ENCODE results near the gene KAT6B. TPM values are rescaled to one million over a fixed set of nuclear protein-coding genes. Genes with fewer than 3 reads are reported as not detected.
A peak's percentile ranks its signal among the peaks of the same experiment; 100 is the strongest.

The KAT6B gene
- total RNA-seq, 1 donor from 2014 or later: 48.3 TPM

GRCh38 chr10:74936577-74937265 lies 110.3 kb downstream of the KAT6B start:
- DNase-seq (ENCODE audit: extremely low spot score, unreplicated experiment): no peak
- no peak overlapping the region for H3K27ac Mint-ChIP-seq
- H3K27me3 Mint-ChIP-seq: no peaks in the 10 kb centered on the region
- H3K4me3 Mint-ChIP-seq: peak overlapping the region; percentile 4
- no peaks in the 10 kb centered on the region for H3K9me3 Mint-ChIP-seq
- H3K36me3 Mint-ChIP-seq: peaks cover 12% of the 10 kb centered on the region
- peaks cover 35% of the 10 kb centered on the region for H3K4me1 Mint-ChIP-seq (ENCODE audit: unreplicated experiment)
- TF ChIP-seq, protein P1, sequence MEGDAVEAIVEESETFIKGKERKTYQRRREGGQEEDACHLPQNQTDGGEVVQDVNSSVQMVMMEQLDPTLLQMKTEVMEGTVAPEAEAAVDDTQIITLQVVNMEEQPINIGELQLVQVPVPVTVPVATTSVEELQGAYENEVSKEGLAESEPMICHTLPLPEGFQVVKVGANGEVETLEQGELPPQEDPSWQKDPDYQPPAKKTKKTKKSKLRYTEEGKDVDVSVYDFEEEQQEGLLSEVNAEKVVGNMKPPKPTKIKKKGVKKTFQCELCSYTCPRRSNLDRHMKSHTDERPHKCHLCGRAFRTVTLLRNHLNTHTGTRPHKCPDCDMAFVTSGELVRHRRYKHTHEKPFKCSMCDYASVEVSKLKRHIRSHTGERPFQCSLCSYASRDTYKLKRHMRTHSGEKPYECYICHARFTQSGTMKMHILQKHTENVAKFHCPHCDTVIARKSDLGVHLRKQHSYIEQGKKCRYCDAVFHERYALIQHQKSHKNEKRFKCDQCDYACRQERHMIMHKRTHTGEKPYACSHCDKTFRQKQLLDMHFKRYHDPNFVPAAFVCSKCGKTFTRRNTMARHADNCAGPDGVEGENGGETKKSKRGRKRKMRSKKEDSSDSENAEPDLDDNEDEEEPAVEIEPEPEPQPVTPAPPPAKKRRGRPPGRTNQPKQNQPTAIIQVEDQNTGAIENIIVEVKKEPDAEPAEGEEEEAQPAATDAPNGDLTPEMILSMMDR (conservative IDR thresholded peaks at IDR 0.05): no peak

DNA sequence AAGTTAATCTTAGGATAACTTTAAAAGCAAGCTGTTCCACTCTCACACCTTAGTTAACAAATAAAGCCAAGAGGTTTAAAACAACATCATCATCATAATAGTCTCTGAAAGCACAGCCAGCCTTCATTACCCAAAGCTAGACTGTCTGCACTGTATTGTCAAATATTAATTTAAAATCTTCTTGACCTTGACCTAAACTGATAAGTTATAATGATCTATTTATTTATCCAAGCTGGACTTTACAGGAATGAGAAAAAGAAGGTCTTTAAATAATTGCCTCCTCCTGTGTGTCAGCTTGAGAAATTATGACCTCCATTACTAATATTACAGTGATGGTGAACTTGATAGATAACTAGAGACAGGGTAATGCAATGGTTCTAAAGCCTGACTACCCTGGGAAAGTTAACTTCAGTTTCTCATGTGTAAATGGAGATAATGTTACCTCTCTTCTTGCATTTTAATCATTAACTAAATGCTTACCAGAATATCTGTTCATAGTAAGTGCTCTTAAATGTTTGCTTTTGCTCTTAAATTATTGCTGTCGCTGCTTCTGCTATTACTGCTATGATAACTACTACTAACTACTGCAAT lies 111.0 kb downstream of the KAT6B start:
- DNase-seq (ENCODE audit: extremely low spot score, unreplicated experiment): no peak
- Mint-ChIP-seq H3K36me3 (peaks cover 8% of the 10 kb centered on the region), H3K9me3 (no peaks in the 10 kb centered on the region), H3K4me3 (peak overlapping the region; percentile 4), H3K27me3 (no peaks in the 10 kb centered on the region), H3K27ac (no peak overlapping the region), H3K4me1 (ENCODE audit: unreplicated experiment) (peaks cover 35% of the 10 kb centered on the region)
- TF ChIP-seq, protein P1 (conservative IDR thresholded peaks at IDR 0.05): no peak

GRCh38 chr10:74944205-74944604 lies 117.8 kb downstream of the KAT6B start:
- TF ChIP-seq, protein P1 (conservative IDR thresholded peaks at IDR 0.05): no peak
- peaks cover 5% of the 10 kb centered on the region for H3K9me3 Mint-ChIP-seq
- H3K4me1 Mint-ChIP-seq (ENCODE audit: unreplicated experiment): peaks cover 23% of the 10 kb centered on the region
- H3K36me3 Mint-ChIP-seq: peaks cover 11% of the 10 kb centered on the region
- H3K27ac Mint-ChIP-seq: no peak overlapping the region
- no peak overlapping the region for H3K4me3 Mint-ChIP-seq
- no peaks in the 10 kb centered on the region for H3K27me3 Mint-ChIP-seq
- no peak for DNase-seq (ENCODE audit: extremely low spot score, unreplicated experiment)

GRCh38 chr10:74947781-74948401 lies 121.5 kb downstream of the KAT6B start:
- Mint-ChIP-seq H3K27ac (no peak overlapping the region), H3K36me3 (peaks cover 11% of the 10 kb centered on the region), H3K9me3 (peaks cover 5% of the 10 kb centered on the region), H3K4me3 (no peak overlapping the region), H3K27me3 (no peaks in the 10 kb centered on the region), H3K4me1 (ENCODE audit: unreplicated experiment) (peaks cover 32% of the 10 kb centered on the region)
- DNase-seq (ENCODE audit: extremely low spot score, unreplicated experiment): no peak
- TF ChIP-seq, protein P1 (conservative IDR thresholded peaks at IDR 0.05): no peak

- Mint-ChIP-seq H3K9me3 (no peaks in the 10 kb centered on the region), H3K27ac (no peak overlapping the region), H3K27me3 (no peaks in the 10 kb centered on the region), H3K36me3 (peaks cover 5% of the 10 kb centered on the region), H3K4me1 (ENCODE audit: unreplicated experiment) (peaks cover 40% of the 10 kb centered on the region), H3K4me3 (peak overlapping the region; percentile 12)
- DNase-seq (ENCODE audit: extremely low spot score, unreplicated experiment): no peak
- TF ChIP-seq, protein P1 (conservative IDR thresholded peaks at IDR 0.05): no peak
Observed at GRCh38 chr10:74949034-74949832, 122.8 kb downstream of the KAT6B start.
